Stimulated activated CD8-positive, alpha-beta memory T cell treated with anti-CD3 and anti-CD28 coated beads, Interleukin-15, amount 100 ng/mL, for 24 hours (primary cell): ENCODE results near the gene C5orf52.
"Not testable (repeated sequence)": the region's sequence is repeated elsewhere in the genome, so short reads cannot be mapped to it uniquely, and the experiment has no call there.

Experiments
- DNase-seq: peaks from one replicate; pipeline ENCODE4 v3.0.0-alpha.2; 2020; ENCODE audit warnings: low read depth

C5orf52 gene

DNA sequence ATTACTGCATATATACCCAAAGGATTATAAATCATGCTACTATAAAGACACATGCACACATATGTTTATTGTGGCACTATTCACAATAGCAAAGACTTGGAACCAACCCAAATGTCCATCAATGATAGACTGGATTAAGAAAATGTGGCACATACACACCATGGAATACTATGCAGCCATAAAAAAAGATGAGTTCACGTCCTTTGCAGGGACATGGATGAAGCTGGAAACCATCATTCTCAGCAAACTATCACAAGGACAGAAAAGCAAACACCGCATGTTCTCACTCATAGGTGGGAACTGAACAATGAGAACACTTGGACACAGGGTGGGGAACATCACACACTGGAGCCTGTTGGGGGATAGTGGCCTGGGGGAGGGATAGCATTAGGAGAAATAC, 55.3 kb downstream of the C5orf52 start:
- DNase-seq: not testable (repeated sequence)

DNA sequence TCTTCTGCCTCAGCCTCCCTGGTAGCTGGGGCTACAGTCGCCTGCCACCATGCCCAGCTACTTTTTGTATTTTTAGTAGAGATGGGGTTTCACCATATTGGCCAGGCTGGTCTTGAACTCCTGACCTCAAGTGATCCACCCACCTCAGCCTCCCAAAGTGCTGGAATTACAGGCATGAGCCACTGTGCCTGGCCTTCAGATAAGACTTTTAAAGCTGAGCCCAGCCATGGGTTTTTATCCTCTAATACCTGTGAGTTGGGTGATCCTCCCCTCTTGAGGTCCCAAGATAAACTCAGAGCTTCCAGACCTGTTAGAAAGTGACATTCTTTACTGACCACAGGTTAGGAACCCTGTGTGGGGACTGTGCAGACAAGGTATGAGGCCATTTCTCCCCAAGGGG, 56.5 kb downstream of the C5orf52 start:
- not testable (repeated sequence) for DNase-seq
